ENCODE data around the gene EPHA2.
A peak's percentile ranks its signal among the peaks of the same experiment; 100 is the strongest.

The EPHA2 gene

GRCh38 chr1:16117369-16117768 lies 38.5 kb downstream of the EPHA2 start:
- DNase-seq = peak; percentile 6

GRCh38 chr1:16116625-16117024 lies 39.2 kb downstream of the EPHA2 start:
- DNase-seq = peak; percentile 19

- no peak for DNase-seq
These were observed 39.9 kb downstream of the EPHA2 start for GRCh38 chr1:16116002-16116401.

GRCh38 chr1:16115468-16115983 lies 40.3 kb downstream of the EPHA2 start:
- DNase-seq = peak; percentile 25

GRCh38 chr1:16114527-16115467 lies 41.1 kb downstream of the EPHA2 start:
- DNase-seq = peak; percentile 28

- peak; percentile 79 for DNase-seq
These were observed 43.0 kb downstream of the EPHA2 start for GRCh38 chr1:16112596-16113555.

- peak; percentile 85 for DNase-seq
These were observed 43.9 kb downstream of the EPHA2 start for GRCh38 chr1:16111771-16112595.

- DNase-seq = peak; percentile 31
These were observed 45.0 kb downstream of the EPHA2 start for GRCh38 chr1:16110884-16111283.

- DNase-seq = peak; percentile 23
These were observed 45.4 kb downstream of the EPHA2 start for GRCh38 chr1:16110456-16110855.

- peak; percentile 23 for DNase-seq
These were observed 46.3 kb downstream of the EPHA2 start for GRCh38 chr1:16109571-16109970.

GRCh38 chr1:16107039-16107438 lies 48.8 kb downstream of the EPHA2 start:
- DNase-seq = peak; percentile 6

- DNase-seq = no peak
These were observed 54.2 kb downstream of the EPHA2 start for GRCh38 chr1:16101623-16102022.

GRCh38 chr1:16099412-16099811 lies 56.5 kb downstream of the EPHA2 start:
- DNase-seq = no peak

- peak; percentile 12 for DNase-seq
These were observed 60.4 kb downstream of the EPHA2 start for GRCh38 chr1:16095447-16095846.

- DNase-seq = peak; percentile 26
These were observed 61.3 kb downstream of the EPHA2 start for GRCh38 chr1:16094453-16095158.

- DNase-seq = peak; percentile 3
These were observed 62.3 kb downstream of the EPHA2 start for GRCh38 chr1:16093611-16094010.

- no peak for DNase-seq
These were observed 62.9 kb downstream of the EPHA2 start for GRCh38 chr1:16092923-16093511.

- DNase-seq = peak; percentile 26
These were observed 63.6 kb downstream of the EPHA2 start for GRCh38 chr1:16092097-16092922.

- peak; percentile 21 for DNase-seq
These were observed 64.6 kb downstream of the EPHA2 start for GRCh38 chr1:16091296-16091695.
